Keratinocyte (primary cell): ENCODE measurements around the gene LAMA2. TPM values are rescaled to one million over a fixed set of nuclear protein-coding genes. Genes with fewer than 3 reads are reported as not detected.
"Not testable (repeated sequence)": the region's sequence is repeated elsewhere in the genome, so short reads cannot be mapped to it uniquely, and the experiment has no call there.

ENCODE experiments used
- DNase-seq: peaks from one replicate; pipeline ENCODE4 v3.0.0-alpha.2; 2011; ENCODE audit warnings: low read depth, missing footprints, low spot score
- FAIRE-seq: peaks from 2 replicates; lab custom pipeline; 2011; peaks lifted over from hg19 to GRCh38; lab: Jason Lieb, UNC
- H2AFZ ChIP-seq: 2 replicates; pipeline ENCODE4 v1.6.0; 2012; ENCODE audit warnings: low read length, control low read depth, inconsistent platforms; ENCODE audit not compliant: control insufficient read depth
- H3K27ac ChIP-seq: 2 replicates; pipeline ENCODE4 v1.5.1; 2011; ENCODE audit warnings: low read length; ENCODE audit not compliant: control insufficient read depth, insufficient read depth
- H3K27me3 ChIP-seq: 3 replicates; pipeline ENCODE4 v1.6.0; 2011; ENCODE audit warnings: low read length; ENCODE audit not compliant: control insufficient read depth, insufficient read depth; ENCODE audit errors: extremely low read depth
- H3K36me3 ChIP-seq, 2 experiments: 2 replicates in 1 of 2; 3 replicates in 1 of 2; pipeline ENCODE4 v1.5.1; 2011; ENCODE audit warnings: low read length in 2 of 2, mild to moderate bottlenecking in 1 of 2; ENCODE audit not compliant: control insufficient read depth in 2 of 2, insufficient read depth in 2 of 2; ENCODE audit errors: extremely low read depth in 1 of 2
- H3K4me1 ChIP-seq: 3 replicates; pipeline ENCODE4 v1.5.1; 2011; ENCODE audit warnings: low read length; ENCODE audit not compliant: control insufficient read depth, insufficient read depth; ENCODE audit errors: extremely low read depth
- H3K4me2 ChIP-seq: 3 replicates; pipeline ENCODE4 v1.6.0; 2011; ENCODE audit warnings: low read depth, low read length; ENCODE audit not compliant: control insufficient read depth, insufficient read depth; ENCODE audit errors: extremely low read depth
- H3K4me3 ChIP-seq, 3 experiments: fragments of 200-600 bp in 1 of 3; sonication (generic) in 1 of 3; 2 replicates in 2 of 3; 3 replicates in 1 of 3; pipeline ENCODE4 v1.5.1; 2011 to 2016; ENCODE audit warnings: low read length in 3 of 3, mild to moderate bottlenecking in 3 of 3, control low read depth in 2 of 3, inconsistent platforms in 1 of 3, low read depth in 1 of 3, mixed read lengths in 1 of 3, mixed run types in 1 of 3, moderate library complexity in 1 of 3; ENCODE audit not compliant: control insufficient read depth in 2 of 3, insufficient read depth in 2 of 3; ENCODE audit errors: extremely low read depth in 1 of 3
- H3K79me2 ChIP-seq: 2 replicates; pipeline ENCODE4 v1.6.0; 2012; ENCODE audit warnings: low read length; ENCODE audit not compliant: control insufficient read depth, insufficient read depth
- H3K9ac ChIP-seq: 3 replicates; pipeline ENCODE4 v1.6.0; 2011; ENCODE audit warnings: low read length; ENCODE audit not compliant: control insufficient read depth, insufficient read depth; ENCODE audit errors: extremely low read depth
- H3K9me1 ChIP-seq: 3 replicates; pipeline ENCODE4 v1.6.0; 2011; ENCODE audit warnings: low read length; ENCODE audit not compliant: control insufficient read depth, insufficient read depth; ENCODE audit errors: extremely low read depth
- H3K9me3 ChIP-seq: 2 replicates; pipeline ENCODE4 v1.5.1; 2012; ENCODE audit warnings: low read depth, low read length; ENCODE audit not compliant: control insufficient read depth
- H4K20me1 ChIP-seq: 3 replicates; pipeline ENCODE4 v1.6.0; 2011; ENCODE audit warnings: low read length; ENCODE audit not compliant: control insufficient read depth, insufficient read depth; ENCODE audit errors: extremely low read depth
- CTCF ChIP-seq, 3 experiments: IDR thresholded peaks in 1 of 3; conservative IDR thresholded peaks in 1 of 3; optimal IDR thresholded peaks in 1 of 3; 2 replicates in 2 of 3; 3 replicates in 1 of 3; pipeline versions ENCODE3 to v1.5.1; 2011; ENCODE audit warnings: low read length in 3 of 3, mild to moderate bottlenecking in 3 of 3, moderate library complexity in 2 of 3, control low read depth in 1 of 3, inconsistent platforms in 1 of 3; ENCODE audit not compliant: insufficient read depth in 2 of 3; ENCODE audit errors: extremely low read depth in 1 of 3
- EZH2 ChIP-seq: IDR thresholded peaks from one replicate; pipeline ENCODE4 v1.6.1; 2012; ENCODE audit warnings: inconsistent platforms, mild to moderate bottlenecking, low read length, moderate library complexity
- dilution Hi-C: fragments of 300-500 bp; cut with MboI; formaldehyde crosslinking; loops from one replicate; pipeline ENCODE4 v1.7.0; 2020; ENCODE audit warnings: low sequenced_read_pairs; ENCODE audit not compliant: extremely low pct_ligation_motif_present
- polyA plus RNA-seq, 5 experiments: library from polyadenylated mRNA; depleted of rRNA in 3 of 5; stranded (reverse) in 3 of 5; stranded (forward) in 1 of 5; unstranded in 1 of 5; fragments of >200 nt; gene quantifications; 1 replicate in 1 of 5; 2 replicates in 3 of 5; 3 replicates in 1 of 5; pipeline versions ENCODE4 v1.2.1 to v1.2.3, GENCODE V29; 2011 to 2012; ENCODE audit warnings: missing spikeins in 2 of 5, low read depth in 1 of 5, low replicate concordance in 1 of 5

LAMA2 gene
- polyA plus RNA-seq, 1 donor (not counting 4 experiments of a cell fraction or from before 2014, with no cell fraction given), result 1.4 TPM

GRCh38 chr6:129073691-129074395 lies 190.9 kb downstream of the LAMA2 start:
- no peaks in the 10 kb centered on the region for H3K36me3 ChIP-seq
- dilution Hi-C loops, result no loop called here
- FAIRE-seq, result peak; percentile 43
- H3K27ac ChIP-seq, result no peak overlapping the region
- no peaks in the 10 kb centered on the region for H3K9me1 ChIP-seq
- H3K9me3 ChIP-seq, result no peaks in the 10 kb centered on the region
- H3K4me1 ChIP-seq, result no peaks in the 10 kb centered on the region
- H3K9ac ChIP-seq, result no peak overlapping the region
- TF ChIP-seq CTCF (optimal IDR thresholded peaks at IDR 0.05 in 1 of 3, IDR thresholded peaks at IDR 0.05 in 1 of 3, conservative IDR thresholded peaks at IDR 0.05 in 1 of 3; ENCODE audit: extremely low read depth in 1 of 3, insufficient read depth in 2 of 3, low read length in 3 of 3), result no peak
- no peak for TF ChIP-seq EZH2
- no peak overlapping the region for H3K4me3 ChIP-seq
- H4K20me1 ChIP-seq, result no peaks in the 10 kb centered on the region
- no peaks in the 10 kb centered on the region for H3K79me2 ChIP-seq
- no peaks in the 10 kb centered on the region for H3K27me3 ChIP-seq
- H2AFZ ChIP-seq, result no peak overlapping the region
- no peak for DNase-seq
- H3K4me2 ChIP-seq, result no peak overlapping the region

- H3K4me3 ChIP-seq, result no peak overlapping the region
- no peak overlapping the region for H3K4me2 ChIP-seq
- H3K9me1 ChIP-seq, result no peaks in the 10 kb centered on the region
- H3K36me3 ChIP-seq, result no peaks in the 10 kb centered on the region
- no peak for FAIRE-seq
- dilution Hi-C loops, result no loop called here
- no peaks in the 10 kb centered on the region for H3K9me3 ChIP-seq
- no peak overlapping the region for H2AFZ ChIP-seq
- TF ChIP-seq CTCF (optimal IDR thresholded peaks at IDR 0.05 in 1 of 3, IDR thresholded peaks at IDR 0.05 in 1 of 3, conservative IDR thresholded peaks at IDR 0.05 in 1 of 3; ENCODE audit: extremely low read depth in 1 of 3, insufficient read depth in 2 of 3, low read length in 3 of 3) (no peak), EZH2 (no peak)
- no peaks in the 10 kb centered on the region for H3K4me1 ChIP-seq
- H3K27ac ChIP-seq, result no peak overlapping the region
- H3K79me2 ChIP-seq, result no peaks in the 10 kb centered on the region
- no peak overlapping the region for H3K9ac ChIP-seq
- DNase-seq, result no peak
- H4K20me1 ChIP-seq, result no peaks in the 10 kb centered on the region
- H3K27me3 ChIP-seq, result peaks cover 6% of the 10 kb centered on the region
Observed at GRCh38 chr6:129084406-129084805, 201.5 kb downstream of the LAMA2 start.

GRCh38 chr6:129088481-129088880 lies 205.5 kb downstream of the LAMA2 start:
- FAIRE-seq, H3K79me2 ChIP-seq, DNase-seq, H2AFZ ChIP-seq, dilution Hi-C loops, H3K9me1 ChIP-seq, H3K36me3 ChIP-seq, H3K4me3 ChIP-seq, H3K27me3 ChIP-seq, H3K9ac ChIP-seq, H4K20me1 ChIP-seq, H3K4me2 ChIP-seq, H3K27ac ChIP-seq, H3K9me3 ChIP-seq, H3K4me1 ChIP-seq: not testable (repeated sequence)
